Hepatocyte (in vitro differentiated cells): ENCODE measurements around the gene EPSTI1. TPM values are rescaled to one million over a fixed set of nuclear protein-coding genes. Genes with fewer than 3 reads are reported as not detected.

Experiments used
- DNase-seq: peaks from one replicate; pipeline ENCODE4 v3.0.0-alpha.2; 2016; ENCODE audit warnings: low spot score
- H2AFZ ChIP-seq: fragments of 200-600 bp; sonication (generic); 2 replicates; pipeline ENCODE4 v1.6.0; 2016; ENCODE audit warnings: antibody characterized with exemption, mild to moderate bottlenecking
- H3K27ac ChIP-seq: fragments of 200-600 bp; sonication (generic); 2 replicates; pipeline ENCODE4 v1.5.1; 2016; ENCODE audit warnings: mild to moderate bottlenecking
- H3K27me3 ChIP-seq: fragments of 200-600 bp; sonication (generic); 2 replicates; pipeline ENCODE4 v1.6.1; 2016
- H3K36me3 ChIP-seq: fragments of 200-600 bp; sonication (generic); replicated peaks from 2 replicates; pipeline ENCODE4 v1.5.1; 2016; ENCODE audit warnings: low read depth; ENCODE audit not compliant: insufficient read depth
- H3K4me1 ChIP-seq: fragments of 200-600 bp; sonication (generic); 2 replicates; pipeline ENCODE4 v1.5.1; 2016; ENCODE audit warnings: mild to moderate bottlenecking, moderate library complexity; ENCODE audit not compliant: insufficient read depth
- H3K4me2 ChIP-seq: fragments of 200-600 bp; sonication (generic); 2 replicates; pipeline ENCODE4 v1.6.0; 2016
- H3K4me3 ChIP-seq: fragments of 200-600 bp; sonication (generic); 2 replicates; pipeline ENCODE4 v1.5.1; 2016; ENCODE audit warnings: mild to moderate bottlenecking
- H3K79me2 ChIP-seq: fragments of 200-600 bp; sonication (generic); 2 replicates; pipeline ENCODE4 v1.6.0; 2017; ENCODE audit warnings: mild to moderate bottlenecking
- H3K9me2 ChIP-seq: fragments of 200-600 bp; sonication (generic); replicated peaks from 2 replicates; pipeline ENCODE4 v1.6.0; 2017; ENCODE audit warnings: mild to moderate bottlenecking; ENCODE audit not compliant: insufficient read depth
- H3K9me3 ChIP-seq: fragments of 200-600 bp; sonication (generic); 2 replicates; pipeline ENCODE4 v1.5.1; 2016; ENCODE audit warnings: low read depth, mild to moderate bottlenecking
- H4K20me1 ChIP-seq: fragments of 200-600 bp; sonication (generic); 2 replicates; pipeline ENCODE4 v1.6.0; 2016; ENCODE audit warnings: mild to moderate bottlenecking; ENCODE audit not compliant: insufficient read depth, poor library complexity, severe bottlenecking
- CTCF ChIP-seq: fragments of 200-600 bp; sonication (generic); IDR thresholded peaks from 2 replicates; pipeline ENCODE4 v1.5.1; 2016; ENCODE audit warnings: antibody characterized with exemption, mild to moderate bottlenecking; ENCODE audit not compliant: poor library complexity
- EZH2 ChIP-seq: fragments of 200-600 bp; sonication (generic); IDR thresholded peaks from 2 replicates; pipeline ENCODE4 v1.6.1; 2016; ENCODE audit warnings: antibody characterized with exemption, mild to moderate bottlenecking, borderline replicate concordance
- EZH2phosphoT487 ChIP-seq: fragments of 200-600 bp; sonication (generic); IDR thresholded peaks from one replicate; pipeline ENCODE4 v1.6.1; 2018; ENCODE audit warnings: antibody characterized with exemption, mild to moderate bottlenecking, low read depth, moderate library complexity; ENCODE audit not compliant: unreplicated experiment, severe bottlenecking
- WGBS: methylation state at CpG from one replicate; pipeline ENCODE4 v1.1.6; 2016; ENCODE audit warnings: low lambda C conversion rate; ENCODE audit errors: missing lambda C conversion rate; 5-methylcytosine and 5-hydroxymethylcytosine counted together
- polyA plus RNA-seq: library from polyadenylated mRNA; unstranded; fragments of >200 nt; fragmentation: Nextera tagmentation; extraction: Ambion mirVana; gene quantifications from 2 replicates; pipeline ENCODE4 v1.2.1, GENCODE V29; 2016
- total RNA-seq: library from RNA; depleted of rRNA; stranded (reverse); fragments of >200 nt; gene quantifications from 2 replicates; pipeline ENCODE4 v1.2.3, GENCODE V29; 2014

The EPSTI1 gene
- total and polyA plus RNA-seq, 2 experiments from 2014 or later: 24.5 to 31.0 TPM

GRCh38 chr13:42899266-42899665, 92.8 kb downstream of the EPSTI1 start:
- 88% methylated on average over 3 of the region's 3 CpGs for WGBS
- Histone ChIP-seq H3K27ac (no peak overlapping the region), H2AFZ (no peak overlapping the region), H3K9me3 (no peaks in the 10 kb centered on the region), H3K9me2 (no peaks in the 10 kb centered on the region), H3K4me1 (peaks cover 12% of the 10 kb centered on the region), H3K36me3 (no peaks in the 10 kb centered on the region), H4K20me1 (no peaks in the 10 kb centered on the region), H3K4me3 (no peak overlapping the region), H3K27me3 (no peaks in the 10 kb centered on the region), H3K4me2 (no peak overlapping the region), H3K79me2 (no peaks in the 10 kb centered on the region)
- no peak for TF ChIP-seq EZH2phosphoT487
- no peak for TF ChIP-seq EZH2
- no peak for TF ChIP-seq CTCF
- no peak for DNase-seq

GRCh38 chr13:42895776-42896175, 96.3 kb downstream of the EPSTI1 start:
- Histone ChIP-seq H3K4me3 (no peak overlapping the region), H3K4me1 (peaks cover 14% of the 10 kb centered on the region), H3K4me2 (no peak overlapping the region), H3K9me2 (no peaks in the 10 kb centered on the region), H3K36me3 (no peaks in the 10 kb centered on the region), H3K27ac (no peak overlapping the region), H3K9me3 (no peaks in the 10 kb centered on the region), H4K20me1 (no peaks in the 10 kb centered on the region), H3K79me2 (no peaks in the 10 kb centered on the region), H2AFZ (no peak overlapping the region), H3K27me3 (no peaks in the 10 kb centered on the region)
- WGBS: 97% methylated on average over 3 of the region's 3 CpGs
- no peak for DNase-seq
- TF ChIP-seq CTCF (no peak), EZH2 (no peak), EZH2phosphoT487 (no peak)

GRCh38 chr13:42894765-42895243, 97.2 kb downstream of the EPSTI1 start:
- TF ChIP-seq EZH2 (no peak), CTCF (no peak), EZH2phosphoT487 (no peak)
- WGBS: 42% methylated on average over 4 of the region's 4 CpGs
- no peaks in the 10 kb centered on the region for H3K79me2 ChIP-seq
- H4K20me1 ChIP-seq: no peaks in the 10 kb centered on the region
- peak overlapping the region; percentile 28 for H3K4me2 ChIP-seq
- no peaks in the 10 kb centered on the region for H3K9me3 ChIP-seq
- H3K27me3 ChIP-seq: no peaks in the 10 kb centered on the region
- H2AFZ ChIP-seq: no peak overlapping the region
- H3K9me2 ChIP-seq: no peaks in the 10 kb centered on the region
- peak overlapping the region; percentile 49 for H3K27ac ChIP-seq
- DNase-seq: peak; percentile 13
- H3K4me1 ChIP-seq: peaks cover 14% of the 10 kb centered on the region
- H3K36me3 ChIP-seq: no peaks in the 10 kb centered on the region
- no peak overlapping the region for H3K4me3 ChIP-seq
